ENCODE data around the gene TP53AIP1. TPM values are rescaled to one million over a fixed set of nuclear protein-coding genes. Genes with fewer than 3 reads are reported as not detected.

Gene TP53AIP1, protein sequence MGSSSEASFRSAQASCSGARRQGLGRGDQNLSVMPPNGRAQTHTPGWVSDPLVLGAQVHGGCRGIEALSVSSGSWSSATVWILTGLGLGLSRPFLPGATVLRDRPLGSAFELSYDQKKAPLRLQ
- 0.08 TPM in 1 of 2 replicates, not detected in the other for polyA plus RNA-seq (2011; rRNA removed)
- 0.03 TPM in 1 of 2 replicates, not detected in the other for polyA plus RNA-seq (2012; cell fraction: cytosol; rRNA removed)
- 0.05 and 0.13 TPM in 2 replicates for polyA plus RNA-seq (2012; cell fraction: nucleus; rRNA removed)
- 0.03 to 0.11 TPM in 2 of 3 replicates, not detected in the other for polyA plus RNA-seq (2017; fragmentation: RNase III; extraction: RNeasy Plus Mini Kit Qiagen cat#74134 plus additional on column Dnase treatment)
- 0.24 TPM in 1 of 2 replicates, not detected in the other for polyA minus RNA-seq (2011; rRNA and poly(A)+ RNA removed)

GRCh38 chr11:128942817-128943427 is at the start of gene TP53AIP1:
TSS of gene TP53AIP1 (minus strand) at chr11:128942871. CDS start at chr11:128937818, 5,053 bp downstream.
- Histone ChIP-seq H3K4me3 (no peak within 1 kb of the TSS), H3K4me1 (no peaks in the 10 kb centered on the region), H3K9me3 (no peaks in the 10 kb centered on the region), H3K4me2 (no peak within 1 kb of the TSS), H3K27ac (no peak within 1 kb of the TSS)
- no peak for TF ChIP-seq RARB (CRISPR knock-in tag; IDR thresholded peaks at IDR 0.05)
- no peak for TF ChIP-seq HOXB13 (CRISPR knock-in tag; IDR thresholded peaks at IDR 0.05; ENCODE audit: low read depth)
- no peak for TF ChIP-seq RFX5 (IDR thresholded peaks at IDR 0.05)
- TF ChIP-seq, protein P1, sequence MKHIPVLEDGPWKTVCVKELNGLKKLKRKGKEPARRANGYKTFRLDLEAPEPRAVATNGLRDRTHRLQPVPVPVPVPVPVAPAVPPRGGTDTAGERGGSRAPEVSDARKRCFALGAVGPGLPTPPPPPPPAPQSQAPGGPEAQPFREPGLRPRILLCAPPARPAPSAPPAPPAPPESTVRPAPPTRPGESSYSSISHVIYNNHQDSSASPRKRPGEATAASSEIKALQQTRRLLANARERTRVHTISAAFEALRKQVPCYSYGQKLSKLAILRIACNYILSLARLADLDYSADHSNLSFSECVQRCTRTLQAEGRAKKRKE (CRISPR knock-in tag; IDR thresholded peaks at IDR 0.05; ENCODE audit: low read depth): no peak
- TF ChIP-seq HEYL (CRISPR knock-in tag; IDR thresholded peaks at IDR 0.05): no peak
- TF ChIP-seq CEBPB (IDR thresholded peaks at IDR 0.05): no peak
- TF ChIP-seq HOXA7 (CRISPR knock-in tag; IDR thresholded peaks at IDR 0.05): no peak
- TF ChIP-seq FOSL2 (IDR thresholded peaks at IDR 0.05): no peak
- no peak for TF ChIP-seq FOSL2 (CRISPR knock-in tag; IDR thresholded peaks at IDR 0.05)
- no peak for TF ChIP-seq TFCP2L1 (CRISPR knock-in tag; IDR thresholded peaks at IDR 0.05)
- TF ChIP-seq KDM5A (IDR thresholded peaks at IDR 0.05): no peak
- no peak for TF ChIP-seq CHD2 (IDR thresholded peaks at IDR 0.05; ENCODE audit: low read length, partially characterized antibody)
- TF ChIP-seq, protein P2, sequence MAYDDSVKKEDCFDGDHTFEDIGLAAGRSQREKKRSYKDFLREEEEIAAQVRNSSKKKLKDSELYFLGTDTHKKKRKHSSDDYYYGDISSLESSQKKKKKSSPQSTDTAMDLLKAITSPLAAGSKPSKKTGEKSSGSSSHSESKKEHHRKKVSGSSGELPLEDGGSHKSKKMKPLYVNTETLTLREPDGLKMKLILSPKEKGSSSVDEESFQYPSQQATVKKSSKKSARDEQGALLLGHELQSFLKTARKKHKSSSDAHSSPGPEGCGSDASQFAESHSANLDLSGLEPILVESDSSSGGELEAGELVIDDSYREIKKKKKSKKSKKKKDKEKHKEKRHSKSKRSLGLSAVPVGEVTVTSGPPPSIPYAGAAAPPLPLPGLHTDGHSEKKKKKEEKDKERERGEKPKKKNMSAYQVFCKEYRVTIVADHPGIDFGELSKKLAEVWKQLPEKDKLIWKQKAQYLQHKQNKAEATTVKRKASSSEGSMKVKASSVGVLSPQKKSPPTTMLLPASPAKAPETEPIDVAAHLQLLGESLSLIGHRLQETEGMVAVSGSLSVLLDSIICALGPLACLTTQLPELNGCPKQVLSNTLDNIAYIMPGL (CRISPR knock-in tag; IDR thresholded peaks at IDR 0.05; ENCODE audit: borderline replicate concordance): no peak
- no peak for TF ChIP-seq PHF8 (IDR thresholded peaks at IDR 0.05; ENCODE audit: borderline replicate concordance, low read depth)
- TF ChIP-seq, protein P3, sequence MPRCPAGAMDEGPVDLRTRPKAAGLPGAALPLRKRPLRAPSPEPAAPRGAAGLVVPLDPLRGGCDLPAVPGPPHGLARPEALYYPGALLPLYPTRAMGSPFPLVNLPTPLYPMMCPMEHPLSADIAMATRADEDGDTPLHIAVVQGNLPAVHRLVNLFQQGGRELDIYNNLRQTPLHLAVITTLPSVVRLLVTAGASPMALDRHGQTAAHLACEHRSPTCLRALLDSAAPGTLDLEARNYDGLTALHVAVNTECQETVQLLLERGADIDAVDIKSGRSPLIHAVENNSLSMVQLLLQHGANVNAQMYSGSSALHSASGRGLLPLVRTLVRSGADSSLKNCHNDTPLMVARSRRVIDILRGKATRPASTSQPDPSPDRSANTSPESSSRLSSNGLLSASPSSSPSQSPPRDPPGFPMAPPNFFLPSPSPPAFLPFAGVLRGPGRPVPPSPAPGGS (IDR thresholded peaks at IDR 0.05): no peak
- no peak for TF ChIP-seq EHMT2 (IDR thresholded peaks at IDR 0.05; ENCODE audit: low read depth)
- FAIRE-seq (no peak), ATAC-seq (no peak), DNase-seq (ENCODE audit: low read depth in 1 of 2, low spot score in 1 of 2) (no peak)
- 86% methylated on average over 8 of the region's 21 CpGs for WGBS (ENCODE audit: missing lambda C conversion rate)
- POLR2A ChIA-PET: no interaction called here
- CTCF ChIA-PET: interaction anchor here (1.1 to 6.4 kb wide), 3 partner anchors 14 to 58 kb away, joined by 3 to 26 read pairs (median 5); no protein-coding TSS in a partner anchor

DNA sequence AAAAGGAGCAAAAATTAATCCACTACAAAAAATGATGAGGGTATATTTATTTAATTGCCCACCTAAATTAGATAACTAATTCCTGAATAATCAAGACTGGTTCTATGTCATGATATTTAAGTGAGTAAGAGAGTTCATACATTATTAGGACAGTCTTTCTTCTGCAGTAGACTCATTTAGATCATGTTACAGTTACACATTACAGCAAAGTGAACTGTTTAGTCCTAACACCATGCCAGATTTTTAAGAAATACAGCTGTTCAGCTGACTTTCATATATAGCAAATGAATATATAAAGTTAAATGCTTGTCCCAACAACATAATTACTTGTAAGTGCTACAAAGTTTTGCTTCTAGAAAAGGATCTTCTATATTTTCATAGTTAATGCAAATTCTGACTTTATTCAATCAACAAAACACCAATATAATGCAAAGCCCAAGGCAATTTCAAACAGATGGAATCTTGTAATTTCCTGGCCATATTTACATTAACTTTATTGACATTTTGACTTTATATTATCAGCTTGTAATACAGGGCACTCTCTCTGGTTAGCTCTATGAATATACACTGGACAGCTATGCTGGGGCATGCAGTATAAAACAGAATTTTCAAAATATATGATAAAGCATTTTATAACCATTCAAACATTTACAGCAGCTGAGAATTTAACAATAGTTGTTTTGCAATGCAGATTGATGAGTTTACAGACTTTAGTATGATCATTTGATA is 45.7 kb upstream of the TP53AIP1 start:
- CTCF ChIA-PET: no interaction called here
- Histone ChIP-seq H3K4me1 (no peaks in the 10 kb centered on the region), H3K4me3 (no peak overlapping the region), H3K9me3 (no peaks in the 10 kb centered on the region), H3K27ac (no peak overlapping the region), H3K4me2 (no peak overlapping the region)
- TF ChIP-seq CHD4 (IDR thresholded peaks at IDR 0.05; ENCODE audit: borderline replicate concordance) (no peak), HEYL (CRISPR knock-in tag; IDR thresholded peaks at IDR 0.05) (no peak), ZSCAN20 (CRISPR knock-in tag; IDR thresholded peaks at IDR 0.05) (no peak), ZNF302 (CRISPR knock-in tag; IDR thresholded peaks at IDR 0.05) (no peak), NR3C1 (IDR thresholded peaks at IDR 0.05) (no peak), RFX5 (IDR thresholded peaks at IDR 0.05) (no peak), PHF8 (IDR thresholded peaks at IDR 0.05; ENCODE audit: borderline replicate concordance, low read depth) (no peak), GATA3 (IDR thresholded peaks at IDR 0.05; ENCODE audit: borderline replicate concordance) (no peak), EHMT2 (IDR thresholded peaks at IDR 0.05; ENCODE audit: low read depth) (no peak), CBX2 (IDR thresholded peaks at IDR 0.05; ENCODE audit: borderline replicate concordance, low read depth) (no peak), CEBPB (IDR thresholded peaks at IDR 0.05) (no peak), ZFP36 (IDR thresholded peaks at IDR 0.05; ENCODE audit: borderline replicate concordance, partially characterized antibody) (no peak), NFE2L2 (conservative IDR thresholded peaks at IDR 0.05; ENCODE audit: low read length) (no peak), MAZ (IDR thresholded peaks at IDR 0.05; ENCODE audit: borderline replicate concordance, low read depth, low read length) (no peak), MYC (IDR thresholded peaks at IDR 0.05; ENCODE audit: borderline replicate concordance, low read length) (no peak), JUN (IDR thresholded peaks at IDR 0.05) (no peak)
- TF ChIP-seq, protein P2 (CRISPR knock-in tag; IDR thresholded peaks at IDR 0.05; ENCODE audit: borderline replicate concordance): no peak
- TF ChIP-seq, protein P4, sequence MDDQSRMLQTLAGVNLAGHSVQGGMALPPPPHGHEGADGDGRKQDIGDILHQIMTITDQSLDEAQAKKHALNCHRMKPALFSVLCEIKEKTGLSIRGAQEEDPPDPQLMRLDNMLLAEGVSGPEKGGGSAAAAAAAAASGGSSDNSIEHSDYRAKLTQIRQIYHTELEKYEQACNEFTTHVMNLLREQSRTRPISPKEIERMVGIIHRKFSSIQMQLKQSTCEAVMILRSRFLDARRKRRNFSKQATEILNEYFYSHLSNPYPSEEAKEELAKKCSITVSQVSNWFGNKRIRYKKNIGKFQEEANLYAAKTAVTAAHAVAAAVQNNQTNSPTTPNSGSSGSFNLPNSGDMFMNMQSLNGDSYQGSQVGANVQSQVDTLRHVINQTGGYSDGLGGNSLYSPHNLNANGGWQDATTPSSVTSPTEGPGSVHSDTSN (IDR thresholded peaks at IDR 0.05): no peak
- FAIRE-seq (no peak), DNase-seq (ENCODE audit: low read depth in 1 of 2, low spot score in 1 of 2) (no peak), ATAC-seq (no peak)
- POLR2A ChIA-PET: no interaction called here

Data from A549 (cell line).